Lung microvascular endothelial cell (primary cell): ENCODE results near the gene HOXD12. TPM values are rescaled to one million over a fixed set of nuclear protein-coding genes. Genes with fewer than 3 reads are reported as not detected.

Source experiments
- DNase-seq, 2 donors: peaks; one replicate each; pipeline versions ENCODE4 v3.0.0 to v3.0.0-alpha.2; 2010; ENCODE audit warnings: low read depth in 2 of 2
- total RNA-seq: library from RNA; depleted of rRNA; stranded (reverse); fragments of >200 nt; gene quantifications from 2 replicates; pipeline ENCODE4 v1.2.1, GENCODE V29; 2014

HOXD12 gene
- total RNA-seq, 1 donor from 2014 or later, result not detected

DNA sequence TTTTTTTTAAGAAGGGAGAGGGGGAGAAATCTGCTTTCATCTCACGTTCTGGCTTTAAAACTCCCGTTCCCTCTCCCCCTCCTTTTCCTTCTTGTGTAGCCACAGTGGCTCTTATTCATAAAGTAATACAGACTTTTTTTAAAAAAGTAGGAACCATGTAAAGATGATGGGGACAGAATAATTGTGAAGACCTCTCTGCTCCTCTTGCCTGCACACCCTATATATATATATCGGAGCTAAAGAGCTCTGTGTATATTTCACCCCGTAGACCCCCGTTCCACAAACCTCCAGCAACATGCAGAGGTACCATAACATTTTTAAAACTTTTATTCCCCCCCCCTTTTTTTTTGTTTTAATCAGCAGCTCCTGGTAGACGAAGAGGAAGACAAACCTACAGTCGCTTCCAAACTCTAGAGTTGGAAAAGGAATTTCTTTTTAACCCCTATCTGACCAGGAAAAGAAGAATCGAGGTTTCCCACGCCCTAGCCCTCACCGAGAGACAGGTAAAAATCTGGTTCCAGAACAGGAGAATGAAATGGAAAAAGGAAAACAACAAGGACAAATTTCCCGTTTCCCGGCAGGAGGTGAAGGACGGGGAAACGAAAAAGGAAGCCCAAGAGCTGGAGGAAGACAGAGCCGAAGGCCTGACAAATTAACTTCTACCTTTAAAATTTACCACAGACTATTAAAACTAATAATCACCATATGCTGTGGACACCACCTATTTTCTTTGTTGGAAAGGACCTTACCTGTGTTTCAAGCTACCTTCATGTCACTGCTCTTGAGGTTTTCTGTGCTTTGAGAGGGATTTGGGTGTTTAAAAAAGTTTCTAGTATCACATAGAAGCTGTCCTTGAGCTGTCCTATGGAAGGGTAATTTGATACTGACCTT is 31.6 kb downstream of the HOXD12 start:
- DNase-seq, result peak in 1 of 2 donors; percentile 52

DNA sequence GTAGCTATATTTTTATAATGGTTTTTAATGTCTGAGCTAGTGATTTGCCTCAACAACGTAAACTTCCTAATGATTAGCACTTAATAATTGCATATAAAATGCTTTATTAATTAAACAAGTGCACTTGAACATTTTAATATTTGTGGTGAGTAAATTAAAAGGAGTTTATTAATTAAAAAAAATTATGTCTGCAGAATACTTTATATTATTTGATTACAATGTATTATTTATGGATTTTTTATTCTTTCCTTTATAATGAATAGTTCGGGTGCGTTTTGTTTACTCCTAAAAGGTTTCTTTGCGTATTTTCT is 32.2 kb downstream of the HOXD12 start:
- DNase-seq, result no peak

DNA sequence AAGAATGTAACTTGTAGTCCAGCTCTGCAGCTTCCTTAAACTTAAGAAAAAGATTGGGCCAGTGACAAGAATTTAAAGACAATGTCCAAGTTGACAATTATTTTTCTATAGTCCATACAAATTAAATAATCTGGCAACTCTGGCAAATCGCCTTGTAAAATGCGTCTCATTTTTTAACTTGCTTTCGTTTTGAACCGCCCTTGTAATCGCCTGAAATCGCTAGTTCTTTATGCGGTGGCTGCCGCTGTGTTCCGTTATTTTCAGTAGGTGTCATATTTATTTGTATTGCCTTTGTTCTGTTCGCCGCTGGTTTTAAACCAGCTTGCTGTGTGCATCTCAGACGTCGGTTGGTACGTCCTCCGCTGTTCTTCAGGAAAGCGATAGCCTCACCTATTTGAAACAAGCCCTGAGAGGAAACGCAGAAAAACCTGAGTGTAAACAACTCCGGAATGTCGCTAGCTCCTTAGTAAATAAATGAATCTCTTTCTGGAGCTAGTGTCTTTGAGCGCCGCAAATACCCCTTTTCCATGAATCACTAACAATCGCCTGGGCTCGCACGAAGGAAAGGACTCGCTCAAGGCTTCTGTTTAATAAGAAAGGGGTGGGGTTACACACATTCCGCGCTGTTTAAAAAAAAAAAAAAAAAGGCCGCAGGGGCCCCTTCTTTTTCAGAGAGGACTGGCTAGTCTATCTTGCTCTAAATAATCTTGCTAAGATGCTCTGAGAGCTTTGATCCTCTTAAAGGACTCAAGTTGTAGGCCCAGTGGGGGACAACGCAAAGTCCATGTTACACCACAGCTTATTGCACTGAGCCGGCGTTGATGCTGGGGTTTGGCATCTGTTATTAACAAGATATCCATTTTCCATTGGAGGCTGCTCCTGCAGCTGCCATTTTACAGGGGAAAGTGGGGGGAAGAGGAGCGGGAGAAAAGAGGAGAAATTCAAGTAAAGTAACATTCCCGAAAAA is 32.9 kb downstream of the HOXD12 start:
- DNase-seq, result peak; percentile 12 to 79

DNA sequence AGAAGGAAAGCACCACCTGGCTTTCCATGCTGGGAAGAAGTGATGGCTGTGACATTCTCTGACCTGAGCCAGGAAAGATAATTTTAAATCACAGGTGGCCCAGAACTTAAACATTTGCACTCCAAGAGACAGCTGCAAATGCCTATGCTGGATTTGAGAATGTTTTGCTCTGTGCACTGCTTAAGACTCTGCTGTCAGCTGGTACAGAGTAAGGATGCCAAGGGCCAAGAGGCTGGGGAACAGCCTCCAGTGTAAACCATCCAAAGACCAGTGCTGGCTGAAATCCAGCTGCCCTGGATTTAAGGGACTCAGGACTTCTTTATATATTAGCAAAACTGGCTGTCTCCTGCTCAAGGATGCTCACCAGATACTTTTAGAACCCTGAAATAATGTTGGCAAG is 33.8 kb downstream of the HOXD12 start:
- peak in 1 of 2 donors; percentile 33 for DNase-seq

DNA sequence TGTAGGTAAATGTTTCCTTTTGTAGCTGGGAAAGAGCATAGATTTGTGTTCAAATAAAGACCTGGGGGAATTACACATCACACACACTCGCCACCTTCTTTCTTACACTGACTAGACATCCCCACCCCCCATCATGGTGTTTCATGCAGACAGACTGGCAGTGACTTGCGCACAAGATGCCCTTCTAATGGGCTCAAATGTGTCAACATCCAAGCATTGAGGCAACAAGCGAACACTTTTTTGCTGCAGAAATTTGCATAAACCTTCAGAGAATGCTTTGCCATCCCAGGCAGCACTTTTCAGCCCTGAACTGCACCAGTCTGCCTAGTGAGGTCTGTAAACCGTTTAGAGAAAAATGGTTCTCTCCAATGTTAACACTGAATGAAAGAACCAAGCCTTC is 34.4 kb downstream of the HOXD12 start:
- peak in 1 of 2 donors; percentile 39 for DNase-seq

DNA sequence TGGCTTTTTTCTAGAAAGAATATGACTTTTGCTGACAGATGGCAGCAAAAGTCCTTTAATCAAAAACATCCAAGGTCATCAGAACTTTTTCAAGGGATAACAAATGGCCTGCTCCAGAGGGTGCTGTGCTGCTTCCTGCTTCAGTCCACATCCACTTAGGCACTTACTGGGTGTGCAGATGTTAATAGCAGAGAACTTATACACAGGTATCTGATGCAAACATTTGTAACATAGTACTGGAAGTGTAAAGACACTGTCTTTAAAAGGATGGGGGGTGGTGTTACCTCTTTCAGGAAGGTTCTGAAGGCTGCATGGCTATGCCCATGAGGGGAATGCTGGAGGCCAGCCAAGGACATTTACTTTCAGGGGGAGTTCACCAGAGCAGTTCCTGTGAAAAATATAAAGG is 35.4 kb downstream of the HOXD12 start:
- DNase-seq, result peak in 1 of 2 donors; percentile 72

DNA sequence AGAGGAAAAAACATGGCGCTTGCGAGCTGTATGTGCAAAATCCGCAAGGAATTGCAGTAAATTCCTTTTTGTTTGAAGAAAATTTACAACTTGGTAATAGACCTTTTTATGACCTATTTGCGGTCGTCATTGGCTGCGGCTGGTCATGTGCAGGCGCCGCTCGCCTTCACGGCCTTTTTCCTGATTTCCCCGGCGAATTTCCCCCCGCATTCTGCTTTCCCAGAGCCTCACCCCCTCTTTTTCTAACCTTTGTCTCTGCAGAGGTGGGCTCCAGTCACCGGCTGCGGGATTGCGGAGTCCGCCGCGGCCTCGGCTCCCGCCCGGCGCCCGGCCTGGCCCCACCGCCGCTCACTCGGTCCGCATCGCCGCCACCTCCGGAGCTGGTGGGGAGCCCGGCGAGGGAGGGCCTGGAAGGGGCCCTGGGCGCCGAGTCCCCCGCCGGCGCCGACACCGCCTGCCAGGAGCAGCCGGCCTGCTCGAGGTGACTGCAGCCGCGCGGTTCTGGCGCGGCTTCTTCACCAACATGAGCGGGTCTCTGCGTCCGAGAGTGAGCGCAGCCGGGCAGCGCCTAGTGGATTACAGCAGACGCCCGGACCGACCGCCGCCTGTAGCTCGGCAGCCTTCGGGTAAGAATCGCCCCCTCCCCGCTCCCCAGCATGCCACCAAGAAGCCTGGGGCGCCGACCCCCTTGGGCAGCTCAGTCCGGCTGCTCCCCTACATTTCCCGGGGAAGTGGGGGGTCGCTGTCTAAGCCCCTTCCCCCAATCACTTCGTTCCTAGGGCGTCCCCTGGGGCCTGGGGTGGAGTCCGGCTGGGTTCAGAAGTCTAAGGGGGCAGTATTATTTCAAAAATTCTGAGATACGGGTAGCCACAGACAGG is 37.0 kb downstream of the HOXD12 start:
- peak; percentile 28 to 84 for DNase-seq

DNA sequence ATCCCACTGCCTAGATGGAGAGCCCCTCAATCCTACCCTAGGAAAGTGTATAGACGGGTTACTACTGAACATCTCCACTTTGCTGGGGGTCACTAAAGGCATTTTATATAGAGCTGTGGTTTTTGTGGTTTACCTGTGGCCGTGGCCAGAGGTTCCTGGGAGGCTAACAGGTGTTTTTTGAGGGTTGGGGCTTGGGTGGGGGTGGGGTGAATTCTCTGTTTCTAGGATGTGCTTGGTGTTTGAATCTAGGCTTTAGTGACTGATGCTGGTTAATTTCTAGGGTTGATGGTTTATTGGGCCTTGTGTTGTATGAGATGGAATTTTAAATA is 37.6 kb downstream of the HOXD12 start:
- DNase-seq, result peak in 1 of 2 donors; percentile 33

DNA sequence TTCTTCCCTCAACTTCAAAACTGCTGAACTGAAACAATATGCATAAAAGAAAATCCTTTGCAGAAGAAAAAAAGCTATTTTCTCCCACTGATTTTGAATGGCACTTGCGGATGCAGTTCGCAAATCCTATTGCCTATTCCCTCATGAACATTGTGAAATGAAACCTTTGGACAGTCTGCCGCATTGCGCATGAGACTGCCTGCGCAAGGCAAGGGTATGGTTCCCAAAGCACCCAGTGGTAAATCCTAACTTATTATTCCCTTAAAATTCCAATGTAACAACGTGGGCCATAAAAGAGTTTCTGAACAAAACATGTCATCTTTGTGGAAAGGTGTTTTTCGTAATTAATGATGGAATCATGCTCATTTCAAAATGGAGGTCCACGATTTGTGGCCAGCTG is 38.3 kb downstream of the HOXD12 start:
- peak in 1 of 2 donors; percentile 69 for DNase-seq

DNA sequence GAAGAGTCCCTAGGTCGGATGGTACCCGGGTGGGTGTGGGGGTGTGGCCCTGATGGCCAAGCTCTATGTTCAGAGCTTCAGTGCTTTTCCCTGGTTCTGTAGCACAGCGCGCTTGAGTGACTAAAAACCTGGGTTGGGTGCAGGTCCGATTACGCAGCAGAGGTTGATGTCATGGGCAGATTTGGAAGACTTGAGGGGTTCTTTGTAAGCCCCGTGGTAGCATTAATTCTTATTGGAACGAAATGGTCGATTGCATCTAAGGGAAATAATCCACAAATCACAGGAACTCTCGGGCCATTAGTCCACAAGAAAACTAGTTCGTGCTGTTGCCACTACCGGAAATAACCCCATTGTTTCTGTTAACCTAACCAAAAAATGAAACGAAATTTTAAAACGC is 38.9 kb downstream of the HOXD12 start:
- DNase-seq, result peak in 1 of 2 donors; percentile 78

DNA sequence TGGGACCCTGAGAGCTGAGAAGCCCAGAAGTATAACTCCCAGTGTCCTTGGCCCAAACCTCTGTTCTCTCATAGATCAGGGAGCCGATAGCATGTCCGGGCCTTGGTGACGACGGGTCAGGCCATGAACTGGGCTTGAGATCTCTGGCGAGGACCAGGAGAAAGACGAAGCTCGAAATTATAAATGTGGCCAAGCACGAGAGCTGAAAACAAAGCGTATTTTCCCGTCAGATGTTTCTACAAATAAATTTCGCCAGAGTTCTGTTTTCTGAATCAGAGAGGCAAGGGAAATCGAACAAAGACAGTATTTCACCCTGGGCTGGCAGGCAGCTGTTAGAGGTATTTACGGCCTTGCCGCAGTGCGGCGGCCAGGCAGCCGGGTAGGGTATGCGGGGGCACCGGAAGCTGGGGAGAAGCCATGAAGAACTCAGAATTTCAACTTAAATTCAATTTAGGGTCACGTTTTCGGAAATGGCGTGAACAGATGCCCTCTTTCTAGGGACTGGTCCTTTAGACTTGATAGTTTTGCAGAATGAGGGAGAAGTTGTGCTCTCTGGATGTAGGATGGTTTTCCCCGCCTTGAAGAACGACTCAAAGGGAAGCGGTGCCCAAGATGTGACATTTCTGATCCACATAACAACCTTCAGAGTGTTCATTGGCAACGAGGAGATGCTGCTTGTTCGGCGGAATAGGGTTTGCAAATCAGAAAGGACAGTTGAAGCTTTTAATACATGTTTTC is 39.5 kb downstream of the HOXD12 start:
- DNase-seq, result peak in 1 of 2 donors; percentile 72

DNA sequence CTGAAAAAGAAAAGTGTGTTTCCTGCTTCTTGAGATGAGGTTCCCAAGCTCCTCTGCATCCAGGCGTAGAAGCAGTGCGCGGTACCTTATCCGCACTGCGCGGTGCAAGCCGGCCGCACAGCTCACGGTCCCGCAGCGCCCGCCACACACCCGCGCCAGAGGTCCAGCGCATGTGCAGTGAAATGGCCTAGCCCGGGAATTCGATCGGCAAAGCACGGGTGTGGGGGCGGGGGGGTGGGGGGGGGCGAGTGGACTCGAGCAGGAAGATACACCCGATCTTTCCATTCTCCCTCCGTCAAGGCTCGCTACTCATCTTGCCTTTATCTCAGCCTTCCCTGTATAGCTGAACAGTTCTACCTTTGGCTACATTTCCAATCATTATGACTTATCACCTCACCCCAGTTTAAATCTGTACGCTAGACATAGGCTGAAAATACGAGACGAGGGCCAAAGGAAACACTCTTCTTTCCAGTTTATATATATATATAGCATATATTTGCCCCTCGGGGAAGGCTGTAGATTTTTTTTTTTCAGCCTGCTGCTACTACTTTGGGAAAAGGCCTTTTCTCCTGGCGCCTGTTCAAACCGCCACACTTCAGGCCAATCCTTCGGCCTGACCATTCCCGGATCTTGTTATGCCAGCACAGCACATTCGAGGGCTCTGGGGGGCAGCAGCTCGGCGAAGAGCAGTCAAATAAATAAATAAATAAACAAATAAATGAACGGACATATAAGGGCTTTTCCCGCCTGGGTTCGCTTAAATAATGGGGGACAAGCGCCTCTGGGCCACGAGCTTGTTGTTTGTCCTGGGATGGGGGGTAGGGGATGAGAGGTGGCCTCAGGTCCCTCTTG is 40.3 kb downstream of the HOXD12 start:
- peak; percentile 7 to 80 for DNase-seq

DNA sequence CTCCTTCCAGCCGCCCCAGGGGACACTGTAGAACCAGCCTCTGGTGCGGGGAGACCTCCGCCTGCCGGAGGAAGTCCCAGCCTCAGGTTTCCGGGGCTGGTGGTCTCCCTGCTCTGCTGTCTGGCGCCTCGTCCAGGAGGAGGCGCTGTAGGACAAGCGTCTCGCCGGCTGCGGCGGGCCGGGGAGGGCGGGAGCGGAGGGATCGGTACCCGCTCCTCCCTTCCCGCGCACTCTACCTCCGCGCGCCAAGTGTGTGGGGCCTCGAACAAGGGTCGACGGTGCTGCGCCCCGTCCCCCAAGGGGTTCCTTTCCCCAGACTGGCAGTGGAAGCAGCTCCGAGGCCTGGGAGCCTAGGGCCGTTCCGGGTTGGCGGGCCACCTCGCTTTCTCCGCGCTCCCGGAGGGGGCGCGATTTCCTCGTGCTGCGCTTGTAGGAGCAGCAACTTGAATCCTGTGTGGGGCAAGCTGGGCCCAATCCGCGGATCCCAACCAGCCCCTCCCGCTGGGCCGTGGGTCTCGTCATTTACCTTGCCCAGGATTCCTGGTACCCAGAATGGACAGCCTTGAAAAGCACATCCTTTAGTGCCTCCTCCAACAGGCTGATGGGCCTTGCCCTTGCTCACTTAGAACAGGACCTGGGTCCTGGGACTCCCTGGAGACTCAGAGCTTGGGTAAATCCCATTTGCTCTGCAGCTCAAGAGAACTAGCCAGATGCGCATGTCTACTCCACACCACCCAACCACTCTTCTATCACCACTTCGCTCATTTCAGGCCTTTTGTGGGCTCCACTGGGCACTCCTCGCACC is 41.1 kb downstream of the HOXD12 start:
- DNase-seq, result peak; percentile 75 to 90

DNA sequence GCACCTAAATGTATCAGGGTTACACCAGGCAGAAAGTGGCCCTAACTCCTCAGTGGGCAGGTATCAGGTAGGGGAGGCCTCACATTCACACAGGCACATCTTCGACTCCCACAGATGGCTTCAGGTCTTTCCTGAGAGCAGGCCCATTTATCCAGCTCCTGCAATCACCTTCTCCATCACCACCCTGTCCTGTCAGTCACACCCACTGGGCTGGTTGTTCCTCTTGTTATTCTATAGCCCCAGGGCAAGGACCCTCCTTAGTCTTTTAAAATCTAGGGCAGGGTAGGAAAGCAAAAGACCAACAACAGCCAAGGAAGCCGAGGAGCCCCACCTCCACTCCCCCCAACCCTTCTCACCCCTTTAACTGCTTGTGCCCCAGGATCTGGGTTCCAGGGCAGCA is 42.7 kb downstream of the HOXD12 start:
- DNase-seq, result no peak

DNA sequence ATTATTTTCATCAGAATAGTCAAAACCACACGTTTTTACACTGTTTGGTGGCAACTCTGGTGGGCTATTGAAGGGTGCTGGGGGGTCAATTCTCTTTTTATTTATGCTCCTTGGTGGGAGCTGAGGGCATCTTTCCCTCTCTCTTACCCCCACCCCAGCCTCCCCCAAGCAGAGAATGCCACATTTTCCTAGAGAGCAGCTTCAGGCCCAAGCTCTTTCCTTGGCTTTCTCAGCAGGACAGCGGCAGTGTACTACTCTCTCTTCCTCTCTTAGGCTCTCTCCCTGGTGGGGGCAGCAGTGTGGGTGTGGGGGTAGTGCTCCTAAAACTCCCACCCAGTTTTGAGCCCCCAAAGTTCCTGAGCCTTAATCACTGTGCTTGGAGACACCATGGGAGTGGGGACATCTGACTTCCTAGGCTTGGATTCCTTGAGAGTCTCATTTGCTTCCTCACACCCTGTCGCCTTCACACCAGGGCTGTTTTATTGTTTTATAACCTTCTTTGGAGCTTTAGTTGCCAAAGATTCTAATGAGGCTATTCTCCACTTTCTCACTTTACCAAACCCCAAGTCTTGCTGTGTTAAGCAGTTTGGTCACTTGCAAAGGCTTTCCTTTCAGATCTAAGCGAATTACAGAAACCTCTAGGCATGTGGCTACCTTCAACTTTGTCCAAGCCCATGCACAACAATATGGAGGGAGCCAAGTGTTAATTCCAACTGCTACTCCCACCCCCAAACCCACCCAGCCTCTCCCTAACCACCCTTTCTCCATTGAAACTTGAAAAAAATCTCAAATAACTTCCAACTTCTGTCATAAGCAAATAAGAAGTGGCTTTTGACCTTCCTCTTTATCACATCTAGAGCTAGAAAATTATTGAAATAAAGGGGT is 45.7 kb downstream of the HOXD12 start:
- no peak for DNase-seq

DNA sequence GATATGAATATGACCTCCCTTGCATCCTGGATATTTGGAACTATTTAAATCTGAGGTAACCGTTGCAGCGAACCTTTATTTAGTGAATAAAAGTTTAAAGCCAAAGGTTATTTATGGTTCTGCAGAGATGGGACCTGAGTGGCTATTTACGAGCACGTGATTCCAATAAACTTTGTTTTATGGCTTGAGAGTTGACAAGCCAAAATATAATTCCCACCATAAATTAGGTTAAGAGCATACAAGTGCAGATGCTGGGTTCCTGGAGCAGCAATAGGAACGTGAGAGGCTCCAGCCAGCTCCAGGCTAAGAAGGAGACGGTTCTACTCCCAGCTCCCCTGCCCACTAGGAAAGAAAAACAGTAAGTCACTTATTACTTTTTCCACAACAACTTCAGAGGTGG is 46.5 kb downstream of the HOXD12 start:
- DNase-seq, result no peak

DNA sequence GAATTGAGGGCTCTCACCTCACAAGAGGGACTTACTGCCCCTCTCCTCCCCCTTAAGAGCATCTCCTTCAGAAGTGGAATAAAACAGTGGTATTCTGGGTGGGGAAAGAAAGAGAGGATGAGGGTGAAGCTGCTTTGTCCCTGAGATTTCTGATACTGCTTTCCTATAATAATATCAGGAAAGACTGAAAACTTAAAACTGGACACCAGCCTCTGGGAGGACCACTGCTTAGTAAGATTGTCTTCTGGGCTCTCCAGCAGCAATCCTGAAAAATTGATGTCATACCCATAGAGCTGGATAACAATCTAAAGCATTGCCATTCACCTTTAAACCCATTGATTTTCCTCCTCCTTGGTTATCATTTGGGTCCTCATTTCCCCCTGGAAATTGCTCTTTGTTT is 47.0 kb downstream of the HOXD12 start:
- DNase-seq, result no peak

DNA sequence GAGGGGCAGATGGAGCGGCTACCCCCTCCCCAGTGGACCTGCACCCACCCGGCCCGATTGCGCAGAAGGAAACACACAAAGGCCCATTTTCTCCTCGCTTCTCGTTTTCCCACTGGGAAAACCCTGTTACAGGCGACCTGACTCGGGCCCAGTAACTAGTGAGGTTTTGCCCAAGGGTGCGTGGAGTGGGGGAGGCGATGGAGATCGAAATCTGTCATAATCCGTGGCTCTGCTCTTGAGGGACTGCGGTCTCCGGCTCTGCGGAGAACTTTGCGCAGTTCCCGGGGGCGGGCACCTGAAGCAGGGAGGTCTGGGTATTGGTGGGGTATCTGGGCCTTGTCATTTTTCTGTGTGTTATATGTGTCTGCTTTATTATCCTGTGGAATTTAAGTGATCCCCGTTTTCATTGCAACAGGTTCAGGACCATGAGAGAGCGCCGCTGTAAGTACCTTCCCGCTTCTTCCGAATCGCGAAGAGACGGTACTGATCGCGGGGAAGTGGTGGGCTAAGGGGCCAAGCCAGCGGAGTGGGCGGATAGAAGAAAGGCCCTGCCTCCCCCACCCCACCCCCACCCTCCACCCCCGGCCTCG is 47.7 kb downstream of the HOXD12 start:
- DNase-seq, result no peak
